Measurements from ENCODE around the gene CASTOR1. TPM values are rescaled to one million over a fixed set of nuclear protein-coding genes. Genes with fewer than 3 reads are reported as not detected.

CASTOR1 gene
- total RNA-seq, 1 donor from 2014 or later, result 51.8 TPM

- Histone ChIP-seq H3K4me1 (peaks cover 99% of the 10 kb centered on the region), H3K36me3 (no peaks in the 10 kb centered on the region), H3K4me3 (no peak overlapping the region), H3K27ac (peak overlapping the region; percentile 56), H3K27me3 (no peaks in the 10 kb centered on the region), H3K9me3 (no peaks in the 10 kb centered on the region)
- TF ChIP-seq POLR2AphosphoS5 (IDR thresholded peaks at IDR 0.05; ENCODE audit: insufficient read depth in 1 of 2, low read depth in 1 of 2), result no peak
- no peak for TF ChIP-seq POLR2A (IDR thresholded peaks at IDR 0.05)
- intact Hi-C loops (cut with DNase I), result no loop called here
- DNase-seq (ENCODE audit: extremely low spot score in 2 of 2), result no peak
Measured at GRCh38 chr22:30313527-30314363, 24.4 kb upstream of the CASTOR1 start.

- DNase-seq (ENCODE audit: extremely low spot score in 2 of 2), result no peak
- TF ChIP-seq POLR2A (IDR thresholded peaks at IDR 0.05), result no peak
- TF ChIP-seq POLR2AphosphoS5 (IDR thresholded peaks at IDR 0.05; ENCODE audit: insufficient read depth in 1 of 2, low read depth in 1 of 2), result no peak
- no peak for TF ChIP-seq CTCF (IDR thresholded peaks at IDR 0.05)
- H3K4me3 ChIP-seq, result no peak overlapping the region
- peak overlapping the region; percentile 87 for H3K27ac ChIP-seq
- no peaks in the 10 kb centered on the region for H3K27me3 ChIP-seq
- no peaks in the 10 kb centered on the region for H3K36me3 ChIP-seq
- peaks cover 99% of the 10 kb centered on the region for H3K4me1 ChIP-seq
- H3K9me3 ChIP-seq, result no peaks in the 10 kb centered on the region
- intact Hi-C loops (cut with DNase I), result no loop called here
Measured at GRCh38 chr22:30312053-30312452, 22.7 kb upstream of the CASTOR1 start.

- Histone ChIP-seq H3K4me3 (no peak overlapping the region), H3K4me1 (peaks cover 99% of the 10 kb centered on the region), H3K36me3 (no peaks in the 10 kb centered on the region), H3K27me3 (no peaks in the 10 kb centered on the region), H3K9me3 (no peaks in the 10 kb centered on the region), H3K27ac (peak overlapping the region; percentile 87)
- intact Hi-C loops (cut with DNase I), result no loop called here
- DNase-seq (ENCODE audit: extremely low spot score in 2 of 2), result no peak
- peak; percentile 30 to 74 for TF ChIP-seq POLR2AphosphoS5 (IDR thresholded peaks at IDR 0.05; ENCODE audit: insufficient read depth in 1 of 2, low read depth in 1 of 2)
- no peak for TF ChIP-seq CTCF (IDR thresholded peaks at IDR 0.05)
- TF ChIP-seq POLR2A (IDR thresholded peaks at IDR 0.05), result no peak
Measured at GRCh38 chr22:30310881-30311771, 21.8 kb upstream of the CASTOR1 start.

GRCh38 chr22:30309951-30310741, 20.8 kb upstream of the CASTOR1 start:
- H3K4me3 ChIP-seq, result no peak overlapping the region
- no peak for DNase-seq (ENCODE audit: extremely low spot score in 2 of 2)
- intact Hi-C loops (cut with DNase I), result no loop called here

More at GRCh38 chr22:30309951-30310741, 20.8 kb upstream of the CASTOR1 start:
- Histone ChIP-seq H3K27ac (peak overlapping the region; percentile 87), H3K9me3 (no peaks in the 10 kb centered on the region), H3K27me3 (no peaks in the 10 kb centered on the region), H3K4me1 (peaks cover 99% of the 10 kb centered on the region), H3K36me3 (no peaks in the 10 kb centered on the region)
- peak in 1 of 2 donors; percentile 30 for TF ChIP-seq POLR2AphosphoS5 (IDR thresholded peaks at IDR 0.05; ENCODE audit: insufficient read depth in 1 of 2, low read depth in 1 of 2)
- no peak for TF ChIP-seq POLR2A (IDR thresholded peaks at IDR 0.05)
- no peak for TF ChIP-seq CTCF (IDR thresholded peaks at IDR 0.05)

Measured in vagina (tissue), 2 donors.